ENCODE data around the gene TCF7L2.

The TCF7L2 gene

GRCh38 chr10:112977426-112977898, 27.4 kb downstream of the TCF7L2 start:
- no peak for DNase-seq (ENCODE audit: insufficient read length, low spot score)
- FAIRE-seq, result no peak
- TF ChIP-seq CTCF (IDR thresholded peaks at IDR 0.05; ENCODE audit: insufficient read depth, missing control alignments), result no peak

GRCh38 chr10:112979927-112980326, 29.9 kb downstream of the TCF7L2 start:
- DNase-seq (ENCODE audit: insufficient read length, low spot score) (no peak), FAIRE-seq (no peak)
- TF ChIP-seq CTCF (IDR thresholded peaks at IDR 0.05; ENCODE audit: insufficient read depth, missing control alignments), result no peak

DNA sequence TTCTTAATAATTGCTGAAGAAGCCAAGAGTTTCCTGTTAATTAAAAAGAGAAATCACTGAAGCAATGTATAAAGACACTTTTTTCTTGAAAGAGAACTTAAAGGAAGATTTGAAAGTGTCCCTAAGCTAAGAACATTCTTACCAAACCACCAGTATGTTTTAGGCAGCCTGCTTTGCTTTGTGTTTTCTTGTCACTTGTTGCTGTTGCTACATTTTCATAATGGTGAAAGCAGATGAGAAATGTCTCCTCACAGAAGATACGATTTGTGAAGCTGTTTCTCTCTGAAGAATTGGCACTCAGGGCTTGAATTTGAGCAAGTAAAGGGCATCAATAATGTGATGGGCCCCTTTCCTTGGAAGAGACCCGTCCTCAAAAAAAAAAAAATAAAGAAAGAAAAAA, 30.9 kb downstream of the TCF7L2 start:
- no peak for FAIRE-seq
- TF ChIP-seq CTCF (IDR thresholded peaks at IDR 0.05; ENCODE audit: insufficient read depth, missing control alignments), result no peak
- DNase-seq (ENCODE audit: insufficient read length, low spot score), result no peak

DNA sequence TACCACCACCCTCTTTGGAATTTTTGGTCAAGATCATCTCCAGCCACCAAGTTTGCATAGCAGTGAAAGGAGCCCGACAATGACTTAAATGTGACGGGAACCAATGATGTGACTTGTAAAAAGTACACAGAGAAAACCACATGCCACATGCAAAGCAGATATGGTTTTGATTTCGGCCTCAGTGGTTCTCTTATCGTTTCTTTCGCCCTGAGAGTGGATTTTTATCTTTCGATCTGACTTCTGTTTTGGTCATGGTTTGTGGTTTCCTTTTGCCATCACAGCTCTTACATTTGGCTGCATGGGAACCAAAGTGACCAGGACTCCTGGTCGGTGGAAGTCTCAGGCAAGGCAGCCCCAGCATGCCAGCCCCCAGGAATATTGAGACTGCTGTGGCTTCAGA, 31.5 kb downstream of the TCF7L2 start:
- no peak for DNase-seq (ENCODE audit: insufficient read length, low spot score)
- no peak for TF ChIP-seq CTCF (IDR thresholded peaks at IDR 0.05; ENCODE audit: insufficient read depth, missing control alignments)
- no peak for FAIRE-seq

GRCh38 chr10:112983444-112984056, 33.5 kb downstream of the TCF7L2 start:
- DNase-seq (ENCODE audit: insufficient read length, low spot score) (no peak), FAIRE-seq (no peak)
- TF ChIP-seq CTCF (IDR thresholded peaks at IDR 0.05; ENCODE audit: insufficient read depth, missing control alignments), result no peak

GRCh38 chr10:112984756-112985155, 34.7 kb downstream of the TCF7L2 start:
- TF ChIP-seq CTCF (IDR thresholded peaks at IDR 0.05; ENCODE audit: insufficient read depth, missing control alignments), result no peak
- DNase-seq (ENCODE audit: insufficient read length, low spot score), result no peak
- FAIRE-seq, result no peak

- FAIRE-seq (no peak), DNase-seq (ENCODE audit: insufficient read length, low spot score) (no peak)
- no peak for TF ChIP-seq CTCF (IDR thresholded peaks at IDR 0.05; ENCODE audit: insufficient read depth, missing control alignments)
These were observed 35.9 kb downstream of the TCF7L2 start for GRCh38 chr10:112985690-112986543.
